Urothelium cell line (cell line): ENCODE measurements around the gene HPS4.

ENCODE experiments used
- DNase-seq: peaks from one replicate; pipeline ENCODE4 v3.0.0; 2011; ENCODE audit warnings: low spot score, mixed read lengths
- FAIRE-seq: peaks from 2 replicates; lab custom pipeline; 2011; peaks lifted over from hg19 to GRCh38; lab: Jason Lieb, UNC

Gene HPS4

GRCh38 chr22:26471522-26471921, 12.1 kb downstream of the HPS4 start:
- FAIRE-seq: peak; percentile 100
- peak; percentile 100 for DNase-seq

DNA sequence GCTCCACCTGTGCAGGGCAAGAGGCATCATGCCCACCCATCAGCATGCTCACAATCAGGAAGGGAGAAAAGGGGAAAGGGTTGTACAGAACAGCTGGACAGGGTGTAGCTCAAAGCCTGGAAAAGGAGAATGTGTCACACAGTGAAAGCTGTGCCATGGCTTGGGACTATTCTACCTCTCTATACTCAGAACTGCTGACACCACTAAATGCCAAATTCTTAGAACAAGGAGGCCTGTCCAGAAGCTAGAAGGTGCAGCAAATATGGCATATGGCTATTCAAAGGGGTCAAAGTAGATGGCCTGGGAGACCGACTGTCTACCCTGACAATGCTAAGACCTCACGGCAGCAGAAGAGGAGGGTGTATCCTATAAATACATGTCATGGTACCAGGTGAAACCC, 12.8 kb downstream of the HPS4 start:
- DNase-seq (no peak), FAIRE-seq (no peak)

DNA sequence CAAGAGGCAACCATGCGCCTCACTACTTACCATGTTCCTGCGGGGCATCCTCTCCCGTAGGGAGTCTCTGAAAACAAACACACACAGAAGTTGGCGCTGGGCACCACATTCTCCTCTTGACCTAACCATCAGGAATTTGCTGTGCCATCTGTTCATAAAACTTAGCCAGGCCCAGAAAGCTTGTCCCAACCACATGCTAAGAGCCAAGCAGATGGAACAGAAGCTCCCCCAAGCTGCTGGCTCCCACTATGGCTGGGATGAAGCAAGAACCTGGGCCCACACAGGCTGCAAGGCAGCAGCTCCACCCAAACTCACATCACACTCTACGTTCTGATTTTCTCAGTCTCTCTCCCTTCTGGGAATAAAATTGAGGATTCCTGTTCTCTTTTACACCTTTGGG, 17.4 kb downstream of the HPS4 start:
- DNase-seq (no peak), FAIRE-seq (no peak)

DNA sequence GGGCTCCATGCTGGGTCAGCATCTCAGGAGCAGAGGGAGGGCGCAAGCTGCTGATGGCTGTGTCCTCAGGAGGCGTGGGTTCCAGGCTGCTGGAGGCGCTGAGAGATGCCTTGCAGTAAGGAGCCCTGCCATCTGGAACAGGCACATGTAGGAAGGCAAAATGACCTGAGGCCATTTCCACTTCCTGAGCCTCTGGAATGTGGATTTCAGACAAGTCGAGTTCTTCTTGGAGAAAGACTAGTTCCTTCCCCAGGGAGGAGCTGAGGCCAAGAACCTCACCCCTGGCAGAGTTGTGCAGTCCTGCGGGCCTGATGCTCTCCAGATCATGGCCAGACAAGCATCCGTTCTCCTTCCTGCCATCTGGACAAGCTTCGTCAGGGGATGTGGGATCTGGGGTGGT, 19.3 kb downstream of the HPS4 start:
- FAIRE-seq (peak; percentile 88), DNase-seq (no peak)

DNA sequence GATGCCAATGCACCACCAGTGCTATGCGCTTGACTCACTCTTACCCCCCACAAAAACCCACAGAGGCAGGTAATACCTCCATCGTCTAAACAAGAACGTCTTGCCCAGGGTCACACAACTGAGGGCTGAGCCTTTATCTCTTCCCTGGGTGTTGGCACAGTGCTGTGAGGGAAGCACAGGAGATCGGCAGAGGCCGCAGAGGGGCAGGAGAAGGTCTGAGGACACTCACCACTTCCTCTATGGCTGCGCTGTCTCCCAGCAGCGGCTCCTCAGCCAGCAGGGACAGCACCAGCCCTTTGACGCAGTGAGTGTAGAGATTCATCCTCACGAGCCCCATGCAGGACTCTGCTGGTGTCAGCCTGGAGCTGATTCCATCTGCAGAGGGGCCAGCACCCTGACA, 19.9 kb downstream of the HPS4 start:
- peak; percentile 55 for FAIRE-seq

GRCh38 chr22:26463101-26463661, 20.4 kb downstream of the HPS4 start:
- DNase-seq (no peak), FAIRE-seq (peak; percentile 96)

More for the DNA sequence above, 19.9 kb downstream of the HPS4 start:
- DNase-seq: no peak

DNA sequence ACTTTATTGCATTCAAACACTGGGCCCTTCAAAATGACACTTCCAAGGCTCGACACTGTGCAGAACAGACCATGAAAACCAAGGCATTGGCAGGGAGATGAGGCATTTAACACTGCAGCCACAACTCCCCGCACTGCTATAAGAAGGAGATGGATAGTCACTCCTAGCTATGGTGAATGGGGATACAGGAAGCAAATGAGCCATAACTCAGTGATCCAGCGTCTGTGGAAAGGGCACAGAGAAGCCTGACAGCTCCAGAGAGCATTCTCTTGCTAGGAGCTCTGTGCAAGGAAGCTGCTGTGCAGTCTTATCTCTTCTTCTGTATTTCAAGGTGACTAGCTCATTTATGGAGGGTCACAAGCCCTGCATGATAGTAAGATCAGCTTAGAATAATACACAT, 20.9 kb downstream of the HPS4 start:
- DNase-seq (no peak), FAIRE-seq (peak; percentile 82)

- FAIRE-seq (peak; percentile 75), DNase-seq (no peak)
Observed at GRCh38 chr22:26462051-26462450, 21.5 kb downstream of the HPS4 start.

DNA sequence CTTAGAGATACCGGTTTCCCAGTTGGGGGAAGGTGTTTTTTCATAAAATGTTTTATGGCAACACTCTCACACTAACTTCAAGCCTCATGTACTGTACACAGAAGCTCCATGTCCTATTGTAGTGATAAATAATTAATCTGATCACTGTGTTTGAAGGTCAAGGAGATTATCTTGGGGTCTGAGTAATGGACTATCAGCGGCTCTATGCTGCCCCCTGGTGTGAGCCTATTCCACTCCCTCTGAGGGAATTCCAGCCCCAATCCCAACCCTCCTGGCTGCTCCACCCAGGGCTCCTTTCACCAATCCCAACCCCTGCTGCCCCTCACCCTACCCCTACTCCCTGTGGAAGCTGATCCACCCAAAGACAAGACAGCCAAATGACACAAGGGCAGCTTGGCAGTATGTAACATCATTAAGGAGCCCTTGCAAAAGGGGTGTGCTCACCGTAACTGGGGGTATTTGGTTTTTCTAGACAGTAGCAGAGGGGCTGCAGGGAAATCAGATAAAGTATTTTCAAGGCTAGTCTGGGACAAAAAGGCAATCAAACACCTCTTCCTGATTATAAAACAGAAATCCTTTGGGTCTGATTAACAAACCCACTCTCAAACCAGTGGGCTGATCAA, 22.3 kb downstream of the HPS4 start:
- peak; percentile 90 for DNase-seq
- FAIRE-seq: peak; percentile 97

GRCh38 chr22:26460202-26460601, 23.4 kb downstream of the HPS4 start:
- DNase-seq (no peak), FAIRE-seq (no peak)

DNA sequence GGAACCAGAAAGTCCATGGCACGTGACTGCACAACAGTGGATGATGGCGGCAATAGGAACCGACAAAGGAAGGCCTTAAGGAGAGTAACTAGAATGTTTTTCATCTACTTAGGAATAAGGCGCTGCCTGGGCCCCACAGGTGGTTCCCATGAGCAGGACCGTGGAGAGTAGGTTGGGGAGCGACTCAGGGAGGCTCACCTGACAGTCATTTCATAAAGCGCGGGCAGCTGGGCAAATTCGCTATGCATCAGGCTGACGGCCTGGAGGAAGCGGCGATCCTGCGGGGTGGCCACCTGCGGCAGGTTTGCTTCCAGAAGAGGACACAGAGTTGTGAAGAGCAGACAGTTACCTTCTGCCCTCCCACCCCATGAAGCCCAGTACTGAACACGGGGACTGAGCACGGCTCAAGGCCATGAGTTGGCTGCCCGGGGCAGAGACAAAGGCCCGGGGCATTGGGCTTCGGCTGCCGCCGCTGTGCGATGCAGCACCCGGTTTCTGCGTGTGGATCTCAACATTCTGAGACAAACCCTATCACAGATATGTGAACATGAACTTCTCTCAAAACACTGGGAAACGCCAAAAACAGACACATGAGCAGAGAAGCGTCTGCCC, 25.8 kb downstream of the HPS4 start:
- DNase-seq (no peak), FAIRE-seq (peak; percentile 40)

DNA sequence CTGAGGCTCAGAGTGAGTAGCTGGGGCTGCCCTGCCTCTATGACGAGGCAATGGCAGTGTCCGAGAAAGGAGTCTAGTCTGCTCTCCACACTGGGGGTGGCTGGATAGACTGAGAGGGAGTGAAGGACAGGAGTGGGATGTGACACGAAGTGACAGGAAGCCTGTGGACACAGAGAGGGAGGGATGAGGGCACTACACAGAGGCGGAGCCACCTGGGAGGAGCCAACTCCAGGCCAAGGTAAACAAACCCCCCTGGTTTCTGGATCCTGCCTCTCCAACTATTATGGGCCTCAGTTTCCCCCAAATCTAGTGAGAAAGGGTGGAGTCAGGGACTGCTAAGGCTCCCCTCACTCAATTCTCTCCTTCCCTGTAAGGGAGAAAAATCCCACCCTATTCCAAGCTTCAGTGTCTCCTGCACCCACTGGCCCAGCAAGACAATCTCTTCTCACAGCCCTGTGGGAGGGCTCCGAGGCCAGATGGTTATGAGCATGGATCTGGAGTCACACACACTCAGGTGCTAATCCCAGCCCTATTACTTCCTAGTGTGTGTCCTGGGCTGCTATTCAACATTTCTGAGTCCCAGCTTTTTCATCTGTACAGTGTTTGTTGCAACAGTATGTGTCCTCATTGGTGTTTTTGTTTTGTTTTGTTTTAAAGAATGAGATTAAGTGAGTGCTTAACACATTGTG, 29.6 kb downstream of the HPS4 start:
- DNase-seq (no peak), FAIRE-seq (peak; percentile 93)

- FAIRE-seq (no peak), DNase-seq (no peak)
Observed at GRCh38 chr22:26453216-26453615, 30.4 kb downstream of the HPS4 start.

DNA sequence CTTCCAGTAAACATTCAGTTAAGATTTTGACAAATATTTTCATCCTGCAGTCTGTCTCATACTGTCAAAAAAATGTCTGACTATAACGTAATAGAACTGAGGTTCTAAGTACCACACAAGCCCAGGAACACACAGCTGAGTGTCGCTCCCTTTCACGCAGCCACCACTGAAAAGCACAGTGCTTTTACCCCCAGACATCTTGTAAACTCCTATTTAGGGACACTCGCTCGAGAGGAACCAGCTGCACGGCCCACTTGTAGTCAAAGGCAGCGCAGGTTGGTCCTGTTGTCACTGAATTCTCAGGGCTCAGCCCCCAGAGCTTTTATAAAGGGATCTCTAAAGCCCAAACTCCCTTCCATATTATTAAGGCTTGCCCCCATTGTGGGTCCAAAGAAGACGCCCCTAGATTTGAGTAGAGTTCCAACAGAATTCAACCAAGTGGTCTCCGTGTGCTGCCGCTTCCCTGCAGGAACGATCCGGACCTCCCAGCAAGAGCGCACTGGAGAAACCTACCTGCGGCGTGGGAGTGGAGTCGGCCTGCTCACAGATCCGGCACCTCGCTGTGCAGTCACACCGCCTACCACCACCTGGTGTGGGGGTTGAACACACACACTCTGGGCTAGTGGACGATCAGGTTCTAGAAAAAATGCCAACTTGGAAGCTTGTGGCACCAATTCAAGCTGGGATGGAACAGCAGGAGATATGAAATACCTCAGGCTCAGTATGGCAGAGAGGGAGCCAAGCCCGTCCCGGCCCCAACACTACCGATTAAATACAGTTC, 31.2 kb downstream of the HPS4 start:
- no peak for DNase-seq
- peak; percentile 93 for FAIRE-seq

- FAIRE-seq (no peak), DNase-seq (no peak)
Observed at GRCh38 chr22:26450453-26451185, 33.0 kb downstream of the HPS4 start.

GRCh38 chr22:26448941-26449340, 34.6 kb downstream of the HPS4 start:
- FAIRE-seq: no peak
- DNase-seq: no peak

DNA sequence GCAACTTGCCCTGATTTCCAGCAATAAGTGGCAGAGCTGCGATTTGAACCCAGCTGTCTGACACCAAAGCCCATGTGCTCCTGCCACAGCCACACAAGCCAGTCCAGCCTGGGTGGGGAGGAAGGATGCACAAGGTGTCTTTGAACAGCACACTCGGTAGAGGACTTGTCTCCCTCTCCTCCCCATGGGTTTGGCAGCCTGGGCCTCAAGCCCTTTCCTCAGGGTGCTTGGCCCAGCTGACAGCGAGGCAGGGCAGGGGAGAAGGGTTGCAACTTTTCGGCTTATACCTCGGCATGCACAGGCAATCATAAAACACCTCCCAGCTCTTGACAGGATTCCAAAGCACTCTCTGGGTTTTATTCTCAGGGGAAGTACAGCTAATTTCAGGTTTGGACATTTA, 35.2 kb downstream of the HPS4 start:
- DNase-seq (no peak), FAIRE-seq (peak; percentile 69)

DNA sequence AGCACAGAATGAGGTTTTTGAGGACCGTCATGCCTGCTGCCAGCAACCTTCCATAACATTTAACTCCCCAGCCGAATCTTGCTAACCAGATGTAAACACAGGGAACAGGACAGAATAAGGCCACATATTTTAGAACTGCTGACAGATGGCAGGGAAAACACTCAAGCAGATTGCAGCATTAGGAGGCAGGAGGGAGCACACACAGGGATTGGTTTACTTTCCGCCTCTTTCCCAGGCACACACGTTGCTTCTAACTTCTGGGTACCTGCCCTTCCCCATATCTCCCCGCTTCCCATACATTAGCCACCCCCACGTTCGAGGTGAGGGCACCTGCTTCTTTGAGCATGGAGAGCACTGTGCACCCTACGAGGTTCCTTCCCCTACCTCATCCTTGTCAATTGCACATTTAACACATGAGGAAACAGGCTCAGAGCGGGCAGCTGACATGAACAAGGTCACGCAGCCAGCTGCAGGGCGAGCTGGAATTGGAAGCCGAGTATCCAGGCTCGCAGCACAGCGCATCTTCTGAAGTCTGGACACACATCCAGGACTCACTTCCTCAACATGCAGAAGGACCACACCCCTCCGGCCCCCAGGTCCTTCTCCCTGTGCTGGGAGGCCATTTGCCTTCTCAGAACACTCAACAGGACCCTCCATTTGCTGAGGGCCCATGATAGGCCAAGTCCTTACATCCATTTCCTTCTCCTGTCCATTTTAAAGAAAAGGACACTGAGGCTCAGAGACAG, 35.8 kb downstream of the HPS4 start:
- DNase-seq (no peak), FAIRE-seq (peak; percentile 98)

DNA sequence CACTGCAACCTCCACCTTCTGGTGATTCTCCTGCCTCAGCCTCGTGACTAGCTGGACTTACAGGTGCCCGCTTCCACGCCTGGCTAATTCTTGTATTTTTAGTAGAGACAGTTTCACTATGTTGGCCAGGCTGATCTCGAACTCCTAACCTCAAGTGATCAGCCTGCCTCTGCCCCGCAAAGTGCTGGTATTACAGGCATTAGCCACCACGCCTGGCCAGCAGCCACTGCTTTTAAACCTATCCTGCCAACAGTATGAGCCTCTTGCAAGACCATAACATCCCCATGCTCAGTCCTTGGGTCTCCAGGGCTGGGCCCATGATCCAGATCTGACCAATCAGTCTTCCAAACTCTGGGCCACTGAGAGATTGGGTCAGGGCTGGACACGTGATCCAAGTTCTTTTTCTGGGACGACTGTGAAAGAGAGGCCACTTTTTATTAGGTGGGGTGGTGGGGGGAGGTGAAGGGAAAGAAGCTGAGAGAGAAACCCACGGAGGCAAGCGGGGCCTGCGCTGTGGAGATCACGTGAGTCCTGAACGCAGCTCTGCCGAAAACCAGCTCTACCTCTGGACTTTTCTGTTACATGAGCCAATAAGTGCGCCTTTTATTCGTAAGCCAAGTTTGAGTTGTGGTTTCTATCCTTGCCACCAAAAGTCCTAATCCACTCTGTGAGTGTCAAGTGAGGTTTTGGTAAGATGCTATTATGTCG, 36.6 kb downstream of the HPS4 start:
- peak; percentile 65 for FAIRE-seq
- DNase-seq: no peak
